H1 (cell line): ENCODE results near the gene BGN. TPM values are rescaled to one million over a fixed set of nuclear protein-coding genes. Genes with fewer than 3 reads are reported as not detected.

Experiments
- CTCF ChIA-PET: fragments of 300-600 bp; sonication (Branson Sonifier 250); formaldehyde crosslinking; loops from one replicate; lab custom pipeline; 2021; ENCODE audit not compliant: partially characterized antibody; lab: Charles Lee
- POLR2A ChIA-PET: fragments of 300-600 bp; sonication (Branson Sonifier 250); formaldehyde crosslinking; loops from one replicate; lab custom pipeline; 2021; ENCODE audit warnings: inconsistent platforms; ENCODE audit not compliant: partially characterized antibody; lab: Charles Lee
- DNase-seq, 2 experiments: peaks; one replicate each; pipeline versions ENCODE4 v3.0.0 to v3.0.0-alpha.2; 2010 to 2022; ENCODE audit warnings: low spot score in 2 of 2, low read depth in 1 of 2, mixed read lengths in 1 of 2
- FAIRE-seq: peaks from 2 replicates; lab custom pipeline; 2011; peaks lifted over from hg19 to GRCh38; lab: Jason Lieb, UNC
- H2AFZ ChIP-seq: 2 replicates; pipeline ENCODE4 v1.8.1; 2012; ENCODE audit warnings: low read length, inconsistent platforms
- H2AK5ac ChIP-seq: 2 replicates; pipeline ENCODE4 v1.6.1; 2013; ENCODE audit warnings: low read depth, low read length
- H2BK120ac ChIP-seq: replicated peaks from 2 replicates; pipeline ENCODE3; 2013; ENCODE audit warnings: low read depth, low read length, inconsistent platforms
- H2BK12ac ChIP-seq: 2 replicates; pipeline ENCODE4 v1.6.1; 2013; ENCODE audit warnings: low read depth, low read length
- H2BK15ac ChIP-seq: 2 replicates; pipeline ENCODE4 v1.6.1; 2013; ENCODE audit warnings: low read length
- H2BK20ac ChIP-seq: 2 replicates; pipeline ENCODE4 v1.6.1; 2013; ENCODE audit warnings: low read length
- H2BK5ac ChIP-seq: 2 replicates; pipeline ENCODE4 v1.6.1; 2013; ENCODE audit warnings: low read depth, low read length
- H3K14ac ChIP-seq: 2 replicates; pipeline ENCODE4 v1.6.1; 2013; ENCODE audit warnings: inconsistent platforms; ENCODE audit not compliant: insufficient read length
- H3K18ac ChIP-seq: 2 replicates; pipeline ENCODE4 v1.6.1; 2013; ENCODE audit warnings: low read length; ENCODE audit errors: extremely low read depth
- H3K23ac ChIP-seq: 2 replicates; pipeline ENCODE4 v1.6.1; 2013; ENCODE audit warnings: inconsistent platforms; ENCODE audit not compliant: insufficient read length
- H3K23me2 ChIP-seq: 2 replicates; pipeline ENCODE4 v1.6.1; 2013; ENCODE audit warnings: low read depth, low read length
- H3K27ac ChIP-seq: 2 replicates; pipeline ENCODE4 v1.6.1; 2011; ENCODE audit warnings: low read depth, low read length, inconsistent platforms
- H3K27me3 ChIP-seq, 4 experiments: replicated peaks in 1 of 4; 1 replicate in 1 of 4; 2 replicates in 3 of 4; pipeline versions ENCODE4 v1.6.1 to v1.8.1; 2011 to 2013; ENCODE audit warnings: low read length in 3 of 4, mild to moderate bottlenecking in 3 of 4, inconsistent platforms in 2 of 4, mixed read lengths in 2 of 4, moderate library complexity in 1 of 4; ENCODE audit not compliant: control insufficient read depth in 3 of 4, insufficient read depth in 3 of 4; ENCODE audit errors: extremely low read depth in 1 of 4
- H3K36me3 ChIP-seq, 4 experiments: 2 replicates each; pipeline versions ENCODE4 v1.6.1 to v1.8.1; 2011 to 2013; ENCODE audit warnings: mild to moderate bottlenecking in 4 of 4, low read length in 3 of 4, moderate library complexity in 2 of 4, control low read depth in 1 of 4, inconsistent platforms in 1 of 4; ENCODE audit not compliant: insufficient read depth in 4 of 4, control insufficient read depth in 2 of 4
- H3K4ac ChIP-seq: replicated peaks from 2 replicates; pipeline ENCODE3; 2013; ENCODE audit warnings: low read length, low read depth, mixed read lengths, inconsistent platforms; ENCODE audit not compliant: insufficient read length
- H3K4me1 ChIP-seq, 4 experiments: replicated peaks in 1 of 4; 1 replicate in 1 of 4; 2 replicates in 3 of 4; pipeline versions ENCODE4 v1.6.1 to v1.8.1; 2011 to 2013; ENCODE audit warnings: low read length in 3 of 4, inconsistent platforms in 2 of 4, mixed read lengths in 1 of 4; ENCODE audit not compliant: insufficient read depth in 4 of 4, control insufficient read depth in 3 of 4
- H3K4me2 ChIP-seq, 2 experiments: 2 replicates each; pipeline versions ENCODE4 v1.6.1 to v1.8.1; 2011 to 2013; ENCODE audit warnings: low read depth in 2 of 2, low read length in 2 of 2, control low read depth in 1 of 2, inconsistent platforms in 1 of 2, mild to moderate bottlenecking in 1 of 2; ENCODE audit not compliant: insufficient read depth in 1 of 2
- H3K4me3 ChIP-seq, 4 experiments: fragments of 200-600, 300-600 bp in 1 of 4; sonication (generic), shearing (Covaris generic), sonication (Bioruptor Twin) in 1 of 4; 2 replicates each; pipeline versions ENCODE4 v1.5.1 to v1.8.1; 2011 to 2016; ENCODE audit warnings: low read length in 4 of 4, low read depth in 3 of 4, control low read depth in 2 of 4, inconsistent platforms in 2 of 4, mild to moderate bottlenecking in 2 of 4, mixed read lengths in 1 of 4, moderate library complexity in 1 of 4; ENCODE audit not compliant: insufficient read depth in 2 of 4; ENCODE audit errors: extremely low read depth in 1 of 4
- H3K56ac ChIP-seq: replicated peaks from 2 replicates; pipeline ENCODE3; 2013; ENCODE audit warnings: low read depth, mild to moderate bottlenecking, mixed read lengths, low read length, inconsistent platforms; ENCODE audit not compliant: insufficient read length
- H3K79me1 ChIP-seq: 2 replicates; pipeline ENCODE4 v1.6.1; 2013; ENCODE audit warnings: low read depth, low read length, control low read depth
- H3K79me2 ChIP-seq, 2 experiments: 2 replicates each; pipeline versions ENCODE4 v1.6.1 to v1.8.1; 2012 to 2013; ENCODE audit warnings: low read length in 2 of 2, mild to moderate bottlenecking in 2 of 2, inconsistent platforms in 1 of 2; ENCODE audit not compliant: insufficient read depth in 2 of 2, control insufficient read depth in 1 of 2
- H3K9ac ChIP-seq, 4 experiments: replicated peaks in 1 of 4; 1 replicate in 1 of 4; 2 replicates in 3 of 4; pipeline versions ENCODE4 v1.6.1 to v1.8.1; 2011 to 2013; ENCODE audit warnings: low read depth in 3 of 4, low read length in 3 of 4, control low read depth in 2 of 4, mild to moderate bottlenecking in 2 of 4, moderate library complexity in 2 of 4, inconsistent platforms in 1 of 4; ENCODE audit errors: extremely low read depth in 1 of 4
- H3K9me3 ChIP-seq, 2 experiments: 2 replicates each; pipeline versions ENCODE4 v1.6.1 to v1.8.1; 2012 to 2013; ENCODE audit warnings: mild to moderate bottlenecking in 2 of 2, moderate library complexity in 2 of 2, control low read depth in 1 of 2, inconsistent platforms in 1 of 2, low read depth in 1 of 2, low read length in 1 of 2, mixed read lengths in 1 of 2; ENCODE audit not compliant: insufficient read depth in 2 of 2
- H4K20me1 ChIP-seq, 2 experiments: replicated peaks in 1 of 2; 2 replicates each; pipeline versions ENCODE3 to v1.8.1; 2011 to 2013; ENCODE audit warnings: inconsistent platforms in 2 of 2, low read length in 2 of 2, mild to moderate bottlenecking in 1 of 2; ENCODE audit not compliant: insufficient read depth in 2 of 2, control insufficient read depth in 1 of 2
- H4K5ac ChIP-seq: 2 replicates; pipeline ENCODE4 v1.6.1; 2013; ENCODE audit warnings: low read length, low read depth, mixed read lengths, inconsistent platforms; ENCODE audit not compliant: insufficient read length
- H4K8ac ChIP-seq: 2 replicates; pipeline ENCODE4 v1.8.0; 2013; ENCODE audit warnings: mild to moderate bottlenecking, moderate library complexity, low read length, inconsistent platforms; ENCODE audit not compliant: insufficient read depth; ENCODE audit errors: extremely low read depth
- H4K91ac ChIP-seq: replicated peaks from 2 replicates; pipeline ENCODE3; 2013; ENCODE audit warnings: low read length, mixed read lengths, inconsistent platforms; ENCODE audit not compliant: insufficient read length
- BCL11A ChIP-seq, 2 experiments: IDR thresholded peaks; one replicate each; pipeline ENCODE4 v1.6.1; 2011; ENCODE audit warnings: low read depth in 2 of 2, low read length in 2 of 2, mild to moderate bottlenecking in 2 of 2
- CHD1 ChIP-seq: IDR thresholded peaks from 2 replicates; pipeline ENCODE4 v1.6.1; 2012; ENCODE audit warnings: low read depth, low read length, improper control_type of control experiment
- POLR2AphosphoS5 ChIP-seq: IDR thresholded peaks from 2 replicates; pipeline ENCODE4 v1.6.1; 2011; ENCODE audit warnings: low read depth, low read length
- SIN3A ChIP-seq, 2 experiments: IDR thresholded peaks in 1 of 2; conservative IDR thresholded peaks in 1 of 2; 2 replicates each; pipeline ENCODE4 v1.6.1; 2011 to 2012; ENCODE audit warnings: low read length in 2 of 2, improper control_type of control experiment in 1 of 2, low read depth in 1 of 2, mild to moderate bottlenecking in 1 of 2
- TAF7 ChIP-seq: optimal IDR thresholded peaks from 2 replicates; pipeline ENCODE3; 2011; ENCODE audit warnings: low read depth, mild to moderate bottlenecking, inconsistent platforms, low read length, moderate library complexity, borderline replicate concordance
- WGBS, 2 experiments: shearing (Covaris generic) in 1 of 2; methylation state at CpG; one replicate each; pipeline versions ENCODE4 v1.1.6 to v1.1.7; 2013 to 2015; ENCODE audit warnings: low lambda C conversion rate in 2 of 2, mixed read lengths in 2 of 2, inconsistent platforms in 1 of 2, low coverage in 1 of 2, missing lambda C conversion rate in 1 of 2; ENCODE audit not compliant: insufficient replicate concordance in 2 of 2, insufficient coverage in 1 of 2, insufficient read length in 1 of 2; ENCODE audit errors: extremely low coverage in 1 of 2, missing lambda C conversion rate in 1 of 2; 5-methylcytosine and 5-hydroxymethylcytosine counted together
- polyA plus RNA-seq, 7 experiments: library from polyadenylated mRNA; depleted of rRNA in 3 of 7; stranded (reverse) in 5 of 7; unstranded in 2 of 7; fragments of >200 nt in 5 of 7; fragments of 200-250 nt in 2 of 7; gene quantifications; 1 replicate in 5 of 7; 2 replicates in 1 of 7; 4 replicates in 1 of 7; pipeline versions ENCODE4 v1.2.1 to v1.2.3, GENCODE V29; 2011 to 2013; ENCODE audit warnings: missing spikeins in 2 of 7, mixed read lengths in 2 of 7
- total RNA-seq: library from RNA; stranded (reverse); fragmentation: NEBNext Ultra II Directional; extraction: Animal tissue kit (Norgen Biotek cat#: 25700); gene quantifications from 2 replicates; pipeline ENCODE4 v1.2.1, GENCODE V29; 2021
- TF ChIP-seq, protein P1 (sequence below): IDR thresholded peaks from 2 replicates; pipeline ENCODE4 v1.6.1; 2012; ENCODE audit warnings: low read length, inconsistent platforms

Gene BGN
- total and polyA plus RNA-seq, 2 of the 8 experiments (the other 6 are each of a cell fraction or from before 2014, with no cell fraction given), result 1.8 to 2.4 TPM

DNA sequence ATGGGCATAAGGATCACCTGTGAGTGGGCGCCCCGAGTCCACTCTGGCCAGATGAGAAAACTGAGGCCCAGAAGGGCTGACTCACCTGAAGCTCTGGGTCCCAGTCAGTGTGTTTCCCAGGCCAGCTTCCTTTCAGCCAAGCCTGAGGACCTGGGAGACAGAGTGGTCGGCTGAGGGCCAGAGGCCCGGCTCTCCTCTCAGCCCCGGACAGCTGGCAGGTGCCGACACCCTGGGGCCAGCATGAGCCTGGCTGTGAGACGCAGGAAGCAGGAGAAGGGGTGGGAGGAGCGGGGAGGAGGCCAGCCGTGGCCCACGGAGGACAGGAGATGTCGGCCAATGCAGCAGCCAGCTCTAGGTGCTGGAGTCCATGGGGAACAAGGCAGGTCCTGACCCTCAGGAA, 51.6 kb downstream of the BGN start:
- Histone ChIP-seq H4K20me1 (no peaks in the 10 kb centered on the region), H3K79me2 (no peaks in the 10 kb centered on the region), H3K36me3 (no peaks in the 10 kb centered on the region), H3K14ac (no peak overlapping the region), H3K4ac (no peak overlapping the region), H2BK12ac (no peak overlapping the region), H2BK20ac (no peak overlapping the region), H2BK5ac (no peak overlapping the region), H2AK5ac (no peak overlapping the region), H3K4me2 (no peak overlapping the region), H3K27me3 (no peaks in the 10 kb centered on the region), H3K4me1 (no peaks in the 10 kb centered on the region; a peak in 1 of 7 replicates), H4K91ac (no peak overlapping the region), H3K79me1 (no peaks in the 10 kb centered on the region), H3K23me2 (no peaks in the 10 kb centered on the region), H2BK120ac (no peak overlapping the region), H3K4me3 (no peak overlapping the region), H4K5ac (no peak overlapping the region), H4K8ac (no peak overlapping the region), H2AFZ (no peak overlapping the region), H3K56ac (no peak overlapping the region), H3K9me3 (no peaks in the 10 kb centered on the region), H3K9ac (no peak overlapping the region), H2BK15ac (no peak overlapping the region), H3K18ac (no peak overlapping the region), H3K27ac (no peak overlapping the region), H3K23ac (no peak overlapping the region)
- DNase-seq (no peak), FAIRE-seq (no peak)
- 98% methylated on average over 8 of the region's 11 CpGs; no CpG with 5 or more reads in 1 of the 2 experiments for WGBS, 2 experiments
- ChIA-PET CTCF (interaction anchor here (1.0 to 1.9 kb wide), 5 partner anchors 18 to 103 kb away, joined by 3 to 5 read pairs (median 5); no protein-coding TSS in a partner anchor), POLR2A (no interaction called here)
- TF ChIP-seq CHD1 (no peak), TAF7 (no peak), SIN3A (conservative IDR thresholded peaks at IDR 0.05 in 1 of 2, IDR thresholded peaks at IDR 0.05 in 1 of 2; ENCODE audit: low read depth in 1 of 2, low read length in 2 of 2) (no peak), POLR2AphosphoS5 (no peak), BCL11A (IDR thresholded peaks at IDR 0.05; ENCODE audit: low read depth in 2 of 2, low read length in 2 of 2) (no peak)
- TF ChIP-seq, protein P1, sequence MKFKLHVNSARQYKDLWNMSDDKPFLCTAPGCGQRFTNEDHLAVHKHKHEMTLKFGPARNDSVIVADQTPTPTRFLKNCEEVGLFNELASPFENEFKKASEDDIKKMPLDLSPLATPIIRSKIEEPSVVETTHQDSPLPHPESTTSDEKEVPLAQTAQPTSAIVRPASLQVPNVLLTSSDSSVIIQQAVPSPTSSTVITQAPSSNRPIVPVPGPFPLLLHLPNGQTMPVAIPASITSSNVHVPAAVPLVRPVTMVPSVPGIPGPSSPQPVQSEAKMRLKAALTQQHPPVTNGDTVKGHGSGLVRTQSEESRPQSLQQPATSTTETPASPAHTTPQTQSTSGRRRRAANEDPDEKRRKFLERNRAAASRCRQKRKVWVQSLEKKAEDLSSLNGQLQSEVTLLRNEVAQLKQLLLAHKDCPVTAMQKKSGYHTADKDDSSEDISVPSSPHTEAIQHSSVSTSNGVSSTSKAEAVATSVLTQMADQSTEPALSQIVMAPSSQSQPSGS, result no peak
